IMR-90 (cell line): ENCODE data around the gene GALNT7. TPM values are rescaled to one million over a fixed set of nuclear protein-coding genes. Genes with fewer than 3 reads are reported as not detected.

Experiments
- ATAC-seq: fragments of 200-7000 bp; cut with Tn5 transposase; 2 replicates; pipeline ENCODE4 v1.9.1; 2020; ENCODE audit warnings: low read depth, mild to moderate bottlenecking, moderate library complexity
- BruUV-seq: library from RNA; stranded (reverse); fragments of 400-500 nt; replicated peaks from 2 replicates; lab custom pipeline; 2021; lab: Mats Ljungman, UMichigan
- CTCF ChIA-PET: fragments of 300-600 bp; formaldehyde crosslinking; extraction: SDS; loops from one replicate; lab custom pipeline; 2021; ENCODE audit warnings: antibody characterized with exemption; lab: Yijun Ruan, JAX
- POLR2A ChIA-PET: fragments of 300-600 bp; sonication (Branson Sonifier 250); formaldehyde crosslinking; loops from one replicate; lab custom pipeline; 2022; ENCODE audit warnings: antibody characterized with exemption; ENCODE audit not compliant: unreplicated experiment; lab: Charles Lee
- DNase-seq: peaks from one replicate; pipeline ENCODE4 v3.0.0; 2013
- H2AFZ ChIP-seq: replicated peaks from 2 replicates; pipeline ENCODE3; 2013; ENCODE audit warnings: low read length, mild to moderate bottlenecking; ENCODE audit not compliant: poor library complexity
- H2AK5ac ChIP-seq: 2 replicates; pipeline ENCODE4 v1.6.1; 2013; ENCODE audit warnings: low read depth, low read length, inconsistent platforms
- H2AK9ac ChIP-seq: replicated peaks from 2 replicates; pipeline ENCODE3; 2013; ENCODE audit warnings: mild to moderate bottlenecking, low read depth, low read length, moderate library complexity; ENCODE audit not compliant: poor library complexity
- H2BK120ac ChIP-seq: 2 replicates; pipeline ENCODE4 v1.6.1; 2013; ENCODE audit warnings: low read depth, low read length, inconsistent platforms
- H2BK15ac ChIP-seq: 3 replicates; pipeline ENCODE4 v1.6.1; 2013; ENCODE audit warnings: low read depth, low read length, inconsistent platforms
- H2BK20ac ChIP-seq: 2 replicates; pipeline ENCODE4 v1.6.1; 2013; ENCODE audit warnings: low read depth, mild to moderate bottlenecking, inconsistent platforms, low read length, moderate library complexity
- H2BK5ac ChIP-seq: 2 replicates; pipeline ENCODE4 v1.6.1; 2013; ENCODE audit warnings: mild to moderate bottlenecking, low read depth, low read length, inconsistent platforms; ENCODE audit not compliant: poor library complexity, severe bottlenecking
- H3K14ac ChIP-seq: replicated peaks from 2 replicates; pipeline ENCODE4 v1.6.1; 2013; ENCODE audit warnings: low read depth, low read length, inconsistent platforms
- H3K18ac ChIP-seq: 2 replicates; pipeline ENCODE4 v1.6.1; 2013; ENCODE audit warnings: low read depth, low read length, control low read depth
- H3K23ac ChIP-seq: 2 replicates; pipeline ENCODE4 v1.6.1; 2013; ENCODE audit warnings: low read depth, low read length, inconsistent platforms
- H3K27ac ChIP-seq: 2 replicates; pipeline ENCODE4 v1.5.1; 2013; ENCODE audit warnings: mild to moderate bottlenecking, control low read depth, low read length; ENCODE audit not compliant: insufficient read depth
- H3K27me3 ChIP-seq: 2 replicates; pipeline ENCODE4 v1.6.1; 2013; ENCODE audit warnings: low read length; ENCODE audit not compliant: control insufficient read depth, insufficient read depth
- H3K36me3 ChIP-seq: 2 replicates; pipeline ENCODE4 v1.6.1; 2013; ENCODE audit warnings: low read length, mixed read lengths; ENCODE audit not compliant: control insufficient read depth, insufficient read depth
- H3K4ac ChIP-seq: 2 replicates; pipeline ENCODE4 v1.6.1; 2013; ENCODE audit warnings: low read depth, low read length, inconsistent platforms
- H3K4me1 ChIP-seq: 2 replicates; pipeline ENCODE4 v1.6.1; 2013; ENCODE audit warnings: low read length, mixed read lengths; ENCODE audit not compliant: control insufficient read depth, insufficient read depth
- H3K4me2 ChIP-seq: 2 replicates; pipeline ENCODE4 v1.6.1; 2013; ENCODE audit warnings: low read depth, mild to moderate bottlenecking, control low read depth, low read length, moderate library complexity
- H3K4me3 ChIP-seq: 2 replicates; pipeline ENCODE4 v1.5.1; 2013; ENCODE audit warnings: low read depth, mild to moderate bottlenecking, control low read depth, low read length, moderate library complexity; ENCODE audit not compliant: insufficient read depth
- H3K56ac ChIP-seq: 2 replicates; pipeline ENCODE4 v1.6.1; 2013; ENCODE audit warnings: low read length, inconsistent platforms; ENCODE audit not compliant: insufficient read depth; ENCODE audit errors: extremely low read depth
- H3K79me1 ChIP-seq, 2 experiments: 2 replicates each; pipeline ENCODE4 v1.6.1; 2013; ENCODE audit warnings: low read length in 2 of 2, inconsistent platforms in 1 of 2, low read depth in 1 of 2
- H3K9ac ChIP-seq: 2 replicates; pipeline ENCODE4 v1.6.1; 2013; ENCODE audit warnings: low read depth, low read length, control low read depth
- H3K9me1 ChIP-seq: 2 replicates; pipeline ENCODE4 v1.6.1; 2013; ENCODE audit warnings: low read length, inconsistent platforms; ENCODE audit not compliant: insufficient read depth
- H3K9me3 ChIP-seq: 2 replicates; pipeline ENCODE4 v1.6.1; 2013; ENCODE audit warnings: low read length; ENCODE audit not compliant: control insufficient read depth, insufficient read depth
- H4K20me1 ChIP-seq: 2 replicates; pipeline ENCODE4 v1.6.1; 2013; ENCODE audit warnings: low read length, inconsistent platforms; ENCODE audit not compliant: insufficient read depth
- H4K5ac ChIP-seq: 2 replicates; pipeline ENCODE4 v1.6.1; 2013; ENCODE audit warnings: mild to moderate bottlenecking, low read depth, low read length, control low read depth
- H4K8ac ChIP-seq, 2 experiments: 2 replicates each; pipeline ENCODE4 v1.6.1; 2013; ENCODE audit warnings: low read depth in 2 of 2, low read length in 2 of 2, control low read depth in 1 of 2, inconsistent platforms in 1 of 2
- H4K91ac ChIP-seq: 2 replicates; pipeline ENCODE4 v1.6.1; 2013; ENCODE audit warnings: low read depth, low read length, inconsistent platforms; ENCODE audit not compliant: insufficient read depth
- BHLHE40 ChIP-seq: fragments of 150-350 bp; IDR thresholded peaks from 2 replicates; pipeline ENCODE4 v1.6.1; 2016; ENCODE audit warnings: mild to moderate bottlenecking, low read depth, low read length
- CEBPB ChIP-seq: IDR thresholded peaks from 2 replicates; pipeline ENCODE4 v1.6.1; 2012; ENCODE audit warnings: low read depth, low read length, improper control_type of control experiment
- CHD1 ChIP-seq: IDR thresholded peaks from 2 replicates; pipeline ENCODE4 v1.6.1; 2012; ENCODE audit warnings: low read depth, low read length, improper control_type of control experiment
- FOS ChIP-seq: fragments of 150-350 bp; IDR thresholded peaks from 2 replicates; pipeline ENCODE4 v1.6.1; 2016; ENCODE audit warnings: low read depth, low read length
- MAFK ChIP-seq: IDR thresholded peaks from 2 replicates; pipeline ENCODE4 v1.6.1; 2012; ENCODE audit warnings: low read depth, low read length, improper control_type of control experiment
- MAZ ChIP-seq: IDR thresholded peaks from 2 replicates; pipeline ENCODE4 v1.6.1; 2012; ENCODE audit warnings: low read depth, mild to moderate bottlenecking, low read length, improper control_type of control experiment, moderate library complexity, borderline replicate concordance
- MXI1 ChIP-seq: IDR thresholded peaks from 2 replicates; pipeline ENCODE4 v1.6.1; 2012; ENCODE audit warnings: low read depth, mild to moderate bottlenecking, low read length, moderate library complexity, borderline replicate concordance
- NFE2L2 ChIP-seq: fragments of 150-350 bp; IDR thresholded peaks from 2 replicates; pipeline ENCODE4 v1.6.1; 2016; ENCODE audit warnings: low read depth, mild to moderate bottlenecking, low read length
- POLR2A ChIP-seq: IDR thresholded peaks from 2 replicates; pipeline ENCODE4 v1.6.1; 2012; ENCODE audit warnings: mild to moderate bottlenecking, low read depth, low read length
- RAD21 ChIP-seq: IDR thresholded peaks from 2 replicates; pipeline ENCODE4 v1.6.1; 2012; ENCODE audit warnings: low read length, improper control_type of control experiment
- RCOR1 ChIP-seq: IDR thresholded peaks from 2 replicates; pipeline ENCODE4 v1.6.1; 2012; ENCODE audit warnings: mild to moderate bottlenecking, low read length, improper control_type of control experiment; ENCODE audit not compliant: insufficient replicate concordance
- RFX5 ChIP-seq: IDR thresholded peaks from 2 replicates; pipeline ENCODE4 v1.8.0; 2012; ENCODE audit warnings: low read depth, mild to moderate bottlenecking, low read length, moderate library complexity
- SMC3 ChIP-seq: fragments of 150-350 bp; IDR thresholded peaks from 2 replicates; pipeline ENCODE4 v1.6.1; 2016; ENCODE audit warnings: low read depth, mild to moderate bottlenecking, antibody characterized with exemption, low read length, moderate library complexity
- WGBS, 2 experiments: methylation state at CpG; one replicate each; pipeline versions ENCODE4 v1.1.5 to v1.1.7; 2013; ENCODE audit warnings: missing lambda C conversion rate in 2 of 2; ENCODE audit not compliant: insufficient read length in 1 of 2; ENCODE audit errors: extremely low coverage in 2 of 2; 5-methylcytosine and 5-hydroxymethylcytosine counted together
- dilution Hi-C: fragments of 300-500 bp; cut with HindIII; formaldehyde crosslinking; loops from one replicate; pipeline ENCODE4 v1.14.3; 2018; ENCODE audit warnings: low sequenced_read_pairs; ENCODE audit not compliant: unreplicated experiment
- in situ Hi-C: fragments of 300-500 bp; cut with MboI; formaldehyde crosslinking; loops from 3 replicates; pipeline ENCODE4 v1.14.3; 2019; ENCODE audit warnings: low sequenced_read_pairs, inconsistent platforms, mixed read lengths
- intact Hi-C: fragments of 100-400 bp; cut with micrococcal nuclease; formaldehyde crosslinking; loops from 2 replicates; pipeline ENCODE4 v1.10.0; 2022
- polyA plus RNA-seq, 3 experiments: library from polyadenylated mRNA; depleted of rRNA; stranded (reverse); fragments of >200 nt; gene quantifications; 2 replicates each; pipeline ENCODE4 v1.2.3, GENCODE V29; 2012; ENCODE audit warnings: low replicate concordance in 1 of 3
- total RNA-seq: library from RNA; depleted of rRNA; stranded (reverse); fragments of >200 nt; gene quantifications from 2 replicates; pipeline ENCODE4 v1.2.3, GENCODE V29; 2012
- TF ChIP-seq, protein P1 (sequence below): fragments of 150-350 bp; IDR thresholded peaks from 2 replicates; pipeline ENCODE4 v1.6.1; 2016; ENCODE audit warnings: low read depth, mild to moderate bottlenecking, low read length, moderate library complexity, borderline replicate concordance
- TF ChIP-seq, protein P2 (sequence below): conservative IDR thresholded peaks from 2 replicates; pipeline ENCODE4 v1.5.1; 2012; ENCODE audit warnings: mild to moderate bottlenecking, low read depth, low read length, improper control_type of control experiment
- TF ChIP-seq, protein P3 (sequence below): fragments of 150-350 bp; IDR thresholded peaks from 2 replicates; pipeline ENCODE4 v1.6.1; 2017; ENCODE audit warnings: mild to moderate bottlenecking, antibody characterized with exemption, low read length, low read depth

Gene GALNT7
- total and polyA plus RNA-seq, 2 of the 4 experiments (the other 2 are of a cell fraction): 19.1 to 31.2 TPM

DNA sequence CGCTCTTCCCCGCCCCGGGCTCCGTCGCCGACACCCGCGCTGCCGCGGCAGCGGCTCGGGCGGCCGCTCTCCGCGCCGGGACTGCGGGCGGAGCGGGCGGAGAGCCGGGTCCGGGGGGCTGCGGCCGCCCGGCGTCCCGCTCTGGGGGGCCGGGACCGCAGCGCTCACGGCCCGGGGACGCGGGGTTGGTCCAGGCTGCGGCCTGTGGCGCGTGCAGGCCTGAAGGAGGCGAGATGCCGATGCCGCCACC is 492 bp downstream of the GALNT7 start:
- no peak overlapping the region; a peak in 1 of 4 replicates for H4K8ac ChIP-seq
- H3K23ac ChIP-seq: no peak overlapping the region
- TF ChIP-seq MXI1 (no peak), CHD1 (no peak), MAFK (no peak), RCOR1 (no peak), RAD21 (no peak), NFE2L2 (no peak), SMC3 (no peak), MAZ (no peak), BHLHE40 (no peak), POLR2A (no peak), RFX5 (no peak), CEBPB (no peak), FOS (no peak)
- TF ChIP-seq, protein P1, sequence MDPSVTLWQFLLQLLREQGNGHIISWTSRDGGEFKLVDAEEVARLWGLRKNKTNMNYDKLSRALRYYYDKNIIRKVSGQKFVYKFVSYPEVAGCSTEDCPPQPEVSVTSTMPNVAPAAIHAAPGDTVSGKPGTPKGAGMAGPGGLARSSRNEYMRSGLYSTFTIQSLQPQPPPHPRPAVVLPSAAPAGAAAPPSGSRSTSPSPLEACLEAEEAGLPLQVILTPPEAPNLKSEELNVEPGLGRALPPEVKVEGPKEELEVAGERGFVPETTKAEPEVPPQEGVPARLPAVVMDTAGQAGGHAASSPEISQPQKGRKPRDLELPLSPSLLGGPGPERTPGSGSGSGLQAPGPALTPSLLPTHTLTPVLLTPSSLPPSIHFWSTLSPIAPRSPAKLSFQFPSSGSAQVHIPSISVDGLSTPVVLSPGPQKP: no peak
- TF ChIP-seq, protein P2, sequence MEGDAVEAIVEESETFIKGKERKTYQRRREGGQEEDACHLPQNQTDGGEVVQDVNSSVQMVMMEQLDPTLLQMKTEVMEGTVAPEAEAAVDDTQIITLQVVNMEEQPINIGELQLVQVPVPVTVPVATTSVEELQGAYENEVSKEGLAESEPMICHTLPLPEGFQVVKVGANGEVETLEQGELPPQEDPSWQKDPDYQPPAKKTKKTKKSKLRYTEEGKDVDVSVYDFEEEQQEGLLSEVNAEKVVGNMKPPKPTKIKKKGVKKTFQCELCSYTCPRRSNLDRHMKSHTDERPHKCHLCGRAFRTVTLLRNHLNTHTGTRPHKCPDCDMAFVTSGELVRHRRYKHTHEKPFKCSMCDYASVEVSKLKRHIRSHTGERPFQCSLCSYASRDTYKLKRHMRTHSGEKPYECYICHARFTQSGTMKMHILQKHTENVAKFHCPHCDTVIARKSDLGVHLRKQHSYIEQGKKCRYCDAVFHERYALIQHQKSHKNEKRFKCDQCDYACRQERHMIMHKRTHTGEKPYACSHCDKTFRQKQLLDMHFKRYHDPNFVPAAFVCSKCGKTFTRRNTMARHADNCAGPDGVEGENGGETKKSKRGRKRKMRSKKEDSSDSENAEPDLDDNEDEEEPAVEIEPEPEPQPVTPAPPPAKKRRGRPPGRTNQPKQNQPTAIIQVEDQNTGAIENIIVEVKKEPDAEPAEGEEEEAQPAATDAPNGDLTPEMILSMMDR: no peak
- TF ChIP-seq, protein P3, sequence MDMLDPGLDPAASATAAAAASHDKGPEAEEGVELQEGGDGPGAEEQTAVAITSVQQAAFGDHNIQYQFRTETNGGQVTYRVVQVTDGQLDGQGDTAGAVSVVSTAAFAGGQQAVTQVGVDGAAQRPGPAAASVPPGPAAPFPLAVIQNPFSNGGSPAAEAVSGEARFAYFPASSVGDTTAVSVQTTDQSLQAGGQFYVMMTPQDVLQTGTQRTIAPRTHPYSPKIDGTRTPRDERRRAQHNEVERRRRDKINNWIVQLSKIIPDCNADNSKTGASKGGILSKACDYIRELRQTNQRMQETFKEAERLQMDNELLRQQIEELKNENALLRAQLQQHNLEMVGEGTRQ: no peak
- ATAC-seq (no peak; the same call in 1 of the 2 replicates), DNase-seq (no peak)
- no peak overlapping the region for H2AK5ac ChIP-seq
- peak overlapping the region; percentile 84 for H3K4me3 ChIP-seq
- H3K56ac ChIP-seq: no peak overlapping the region
- CTCF ChIA-PET: interaction anchor here (0.6 to 1.9 kb wide), 3 partner anchors 12 to 145 kb away, joined by 3 to 5 read pairs (median 4); no protein-coding TSS in a partner anchor
- no peak overlapping the region for H2BK20ac ChIP-seq
- peak overlapping the region; percentile 79 for H2BK5ac ChIP-seq
- BruUV-seq: no TSS peak
- in situ Hi-C loops (no loop called here), dilution Hi-C loops (no loop called here), intact Hi-C loops (loop anchor here (5.0 kb wide), 1 partner anchor 157 kb away; no protein-coding TSS in a partner anchor)
- peak overlapping the region; percentile 94 for H2AFZ ChIP-seq
- 0% methylated on average over 14 of the region's 41 CpGs; no CpG with 5 or more reads in 1 of the 2 experiments for WGBS, 2 experiments
- H2AK9ac ChIP-seq: peak overlapping the region; percentile 63
- H3K79me1 ChIP-seq: peaks cover 18 to 31% of the 10 kb centered on the region in 2 experiments; a peak in 3 of 4 replicates
- H3K18ac ChIP-seq: no peak overlapping the region
- no peak overlapping the region for H4K91ac ChIP-seq
- H3K36me3 ChIP-seq: no peaks in the 10 kb centered on the region
- H4K20me1 ChIP-seq: no peaks in the 10 kb centered on the region; the same call in 1 of the 2 replicates
- H3K14ac ChIP-seq: no peak overlapping the region
- H3K9me3 ChIP-seq: no peaks in the 10 kb centered on the region
- no peaks in the 10 kb centered on the region for H3K27me3 ChIP-seq
- H2BK120ac ChIP-seq: no peak overlapping the region
- H3K4me2 ChIP-seq: no peak overlapping the region
- peaks cover 2% of the 10 kb centered on the region; the same call in 1 of the 2 replicates for H3K4me1 ChIP-seq
- no peak overlapping the region for H4K5ac ChIP-seq
- peak overlapping the region; percentile 42; the same call in 1 of the 2 replicates for H3K4ac ChIP-seq
- H2BK15ac ChIP-seq: no peak overlapping the region
- H3K9ac ChIP-seq: peak overlapping the region; percentile 31; the same call in 1 of the 2 replicates
- no peaks in the 10 kb centered on the region for H3K9me1 ChIP-seq
- POLR2A ChIA-PET: no interaction called here
- H3K27ac ChIP-seq: peak overlapping the region; percentile 65; the same call in 1 of the 2 replicates
